HEK293 (cell line): ENCODE results near the gene ASPHD1.
A peak's percentile ranks its signal among the peaks of the same experiment; 100 is the strongest.

Source experiments
- BCL6B ChIP-seq: fragments of 450-650 bp; formaldehyde crosslinking; IDR thresholded peaks from 2 replicates; pipeline ENCODE4 v1.5.1; 2017; ENCODE audit warnings: missing biosample characterization, missing genetic modification characterization
- GLI4 ChIP-seq: fragments of 450-650 bp; formaldehyde crosslinking; IDR thresholded peaks from 2 replicates; pipeline ENCODE4 v1.5.1; 2016; ENCODE audit warnings: missing biosample characterization, missing genetic modification characterization
- KLF1 ChIP-seq: fragments of 450-650 bp; formaldehyde crosslinking; IDR thresholded peaks from 2 replicates; pipeline ENCODE4 v1.5.1; 2016; ENCODE audit warnings: missing biosample characterization, missing genetic modification characterization
- PRDM10 ChIP-seq: fragments of 450-650 bp; formaldehyde crosslinking; IDR thresholded peaks from 2 replicates; pipeline ENCODE4 v1.5.1; 2016; ENCODE audit warnings: missing biosample characterization, missing genetic modification characterization
- PRDM4 ChIP-seq: fragments of 450-650 bp; formaldehyde crosslinking; IDR thresholded peaks from 2 replicates; pipeline ENCODE4 v1.5.1; 2017; ENCODE audit warnings: missing biosample characterization, missing genetic modification characterization
- SALL2 ChIP-seq: fragments of 450-650 bp; formaldehyde crosslinking; IDR thresholded peaks from 2 replicates; pipeline ENCODE4 v1.5.0; 2017; ENCODE audit warnings: missing biosample characterization, mild to moderate bottlenecking, missing genetic modification characterization, borderline replicate concordance
- SCRT1 ChIP-seq: fragments of 450-650 bp; formaldehyde crosslinking; IDR thresholded peaks from 2 replicates; pipeline ENCODE4 v1.5.1; 2016; ENCODE audit warnings: missing biosample characterization, missing genetic modification characterization, borderline replicate concordance
- SETDB1 ChIP-seq: IDR thresholded peaks from one replicate; pipeline ENCODE4 v1.6.1; 2017; ENCODE audit warnings: mild to moderate bottlenecking, low read length, moderate library complexity, mixed read lengths; ENCODE audit not compliant: insufficient read length
- TCF7L2 ChIP-seq: IDR thresholded peaks from 2 replicates; pipeline ENCODE4 v1.6.1; 2011; ENCODE audit warnings: low read depth, mild to moderate bottlenecking, inconsistent platforms, low read length, moderate library complexity, borderline replicate concordance
- WT1 ChIP-seq: fragments of 450-650 bp; formaldehyde crosslinking; IDR thresholded peaks from 2 replicates; pipeline ENCODE4 v1.5.1; 2016; ENCODE audit warnings: missing biosample characterization, missing genetic modification characterization
- YY1 ChIP-seq: fragments of 450-650 bp; formaldehyde crosslinking; IDR thresholded peaks from 2 replicates; pipeline ENCODE4 v1.5.1; 2018; ENCODE audit warnings: missing biosample characterization, missing genetic modification characterization
- ZBTB1 ChIP-seq: fragments of 450-650 bp; formaldehyde crosslinking; IDR thresholded peaks from 2 replicates; pipeline ENCODE4 v1.5.1; 2016; ENCODE audit warnings: missing biosample characterization, missing genetic modification characterization
- ZFHX2 ChIP-seq: fragments of 450-650 bp; formaldehyde crosslinking; conservative IDR thresholded peaks from 2 replicates; pipeline ENCODE4 v1.5.1; 2016; ENCODE audit warnings: missing biosample characterization, missing genetic modification characterization
- ZNF121 ChIP-seq: fragments of 450-650 bp; formaldehyde crosslinking; IDR thresholded peaks from 2 replicates; pipeline ENCODE4 v1.5.1; 2016; ENCODE audit warnings: missing biosample characterization, missing genetic modification characterization
- ZNF155 ChIP-seq: fragments of 450-650 bp; formaldehyde crosslinking; IDR thresholded peaks from 2 replicates; pipeline ENCODE4 v1.5.1; 2016; ENCODE audit warnings: missing biosample characterization, missing genetic modification characterization
- ZNF16 ChIP-seq: fragments of 450-650 bp; formaldehyde crosslinking; IDR thresholded peaks from 2 replicates; pipeline ENCODE4 v1.5.1; 2016; ENCODE audit warnings: low read depth, missing biosample characterization, missing genetic modification characterization
- ZNF174 ChIP-seq: fragments of 450-650 bp; formaldehyde crosslinking; IDR thresholded peaks from 2 replicates; pipeline ENCODE4 v1.5.0; 2017; ENCODE audit warnings: missing biosample characterization, mild to moderate bottlenecking, missing genetic modification characterization
- ZNF248 ChIP-seq: fragments of 450-650 bp; formaldehyde crosslinking; IDR thresholded peaks from 2 replicates; pipeline ENCODE4 v1.5.1; 2017; ENCODE audit warnings: missing biosample characterization, missing genetic modification characterization
- ZNF335 ChIP-seq: fragments of 450-650 bp; formaldehyde crosslinking; conservative IDR thresholded peaks from 2 replicates; pipeline ENCODE4 v1.5.1; 2016; ENCODE audit warnings: missing biosample characterization, missing genetic modification characterization
- ZNF366 ChIP-seq: fragments of 450-650 bp; formaldehyde crosslinking; conservative IDR thresholded peaks from 2 replicates; pipeline ENCODE4 v1.5.1; 2016; ENCODE audit warnings: missing biosample characterization, missing genetic modification characterization
- ZNF664 ChIP-seq: fragments of 450-650 bp; formaldehyde crosslinking; IDR thresholded peaks from 2 replicates; pipeline ENCODE4 v1.5.1; 2016; ENCODE audit warnings: missing biosample characterization, missing genetic modification characterization
- ZNF677 ChIP-seq: fragments of 450-650 bp; IDR thresholded peaks from 2 replicates; pipeline ENCODE4 v1.5.0; 2018; ENCODE audit warnings: missing biosample characterization, mild to moderate bottlenecking, missing genetic modification characterization, moderate library complexity
- ZNF76 ChIP-seq: fragments of 450-650 bp; formaldehyde crosslinking; IDR thresholded peaks from 2 replicates; pipeline ENCODE4; 2016; ENCODE audit warnings: low read depth, missing biosample characterization, missing genetic modification characterization, borderline replicate concordance
- ZNF777 ChIP-seq: fragments of 450-650 bp; formaldehyde crosslinking; IDR thresholded peaks from 2 replicates; pipeline ENCODE4 v1.5.1; 2017; ENCODE audit warnings: missing biosample characterization, missing genetic modification characterization, borderline replicate concordance
- ZSCAN18 ChIP-seq: fragments of 450-650 bp; formaldehyde crosslinking; IDR thresholded peaks from 2 replicates; pipeline ENCODE4 v1.5.1; 2016; ENCODE audit warnings: missing biosample characterization, missing genetic modification characterization
- TF ChIP-seq, protein P1 (sequence below): sonication (generic); formaldehyde crosslinking; IDR thresholded peaks from 2 replicates; pipeline ENCODE4 v1.8.1; 2022; ENCODE audit warnings: mild to moderate bottlenecking, moderate library complexity, missing genetic modification reagents
- TF ChIP-seq, protein P2 (sequence below): fragments of 450-650 bp; formaldehyde crosslinking; IDR thresholded peaks from 2 replicates; pipeline ENCODE4 v1.5.1; 2016; ENCODE audit warnings: missing biosample characterization, missing genetic modification characterization

Gene ASPHD1

GRCh38 chr16:29862884-29863668 lies 37.2 kb upstream of the ASPHD1 start, which contains the start of gene CDIPT (continued):
- peak; percentile 100 for TF ChIP-seq PRDM10 (tag by site-specific recombination)
- TF ChIP-seq SETDB1 = peak; percentile 64
- TF ChIP-seq, protein P1, sequence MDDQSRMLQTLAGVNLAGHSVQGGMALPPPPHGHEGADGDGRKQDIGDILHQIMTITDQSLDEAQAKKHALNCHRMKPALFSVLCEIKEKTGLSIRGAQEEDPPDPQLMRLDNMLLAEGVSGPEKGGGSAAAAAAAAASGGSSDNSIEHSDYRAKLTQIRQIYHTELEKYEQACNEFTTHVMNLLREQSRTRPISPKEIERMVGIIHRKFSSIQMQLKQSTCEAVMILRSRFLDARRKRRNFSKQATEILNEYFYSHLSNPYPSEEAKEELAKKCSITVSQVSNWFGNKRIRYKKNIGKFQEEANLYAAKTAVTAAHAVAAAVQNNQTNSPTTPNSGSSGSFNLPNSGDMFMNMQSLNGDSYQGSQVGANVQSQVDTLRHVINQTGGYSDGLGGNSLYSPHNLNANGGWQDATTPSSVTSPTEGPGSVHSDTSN (CRISPR knock-in tag) = 0 out of 2 replicates have a peak, but pooled peaks have one; percentile 2
- peak; percentile 47 for TF ChIP-seq ZFHX2 (tag by site-specific recombination)
- TF ChIP-seq ZBTB1 (tag by site-specific recombination) = 0 out of 2 replicates have a peak, but pooled peaks have one; percentile 35
- no peak for TF ChIP-seq ZNF155 (tag by site-specific recombination)
- peak; percentile 80; the same call in 1 of the 2 replicates for TF ChIP-seq ZNF174 (tag by site-specific recombination)
- TF ChIP-seq YY1 (tag by site-specific recombination) = peak; percentile 67; the same call in 1 of the 2 replicates
- TF ChIP-seq SALL2 (tag by site-specific recombination) = peak; percentile 66; the same call in 1 of the 2 replicates
- no peak for TF ChIP-seq ZNF677
- TF ChIP-seq ZSCAN18 = peak; percentile 81; the same call in 1 of the 2 replicates
- TF ChIP-seq ZNF366 (tag by site-specific recombination) = peak; percentile 69
- no peak for TF ChIP-seq ZNF121
- no peak for TF ChIP-seq ZNF248
- peak; percentile 69 for TF ChIP-seq ZNF76 (tag by site-specific recombination)
- no peak for TF ChIP-seq ZNF16 (tag by site-specific recombination)
- TF ChIP-seq TCF7L2 = peak; percentile 75
- TF ChIP-seq PRDM4 = no peak; the same call in 1 of the 2 replicates
- TF ChIP-seq, protein P2, sequence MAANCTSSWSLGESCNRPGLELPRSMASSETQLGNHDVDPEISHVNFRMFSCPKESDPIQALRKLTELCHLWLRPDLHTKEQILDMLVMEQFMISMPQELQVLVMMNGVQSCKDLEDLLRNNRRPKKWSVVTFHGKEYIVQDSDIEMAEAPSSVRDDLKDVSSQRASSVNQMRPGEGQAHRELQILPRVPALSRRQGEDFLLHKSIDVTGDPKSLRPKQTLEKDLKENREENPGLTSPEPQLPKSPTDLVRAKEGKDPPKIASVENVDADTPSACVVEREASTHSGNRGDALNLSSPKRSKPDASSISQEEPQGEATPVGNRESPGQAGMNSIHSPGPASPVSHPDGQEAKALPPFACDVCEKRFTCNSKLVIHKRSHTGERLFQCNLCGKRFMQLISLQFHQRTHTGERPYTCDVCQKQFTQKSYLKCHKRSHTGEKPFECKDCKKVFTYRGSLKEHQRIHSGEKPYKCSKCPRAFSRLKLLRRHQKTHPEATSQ (tag by site-specific recombination) = peak; percentile 77; the same call in 1 of the 2 replicates
- TF ChIP-seq WT1 = peak; percentile 42; the same call in 1 of the 2 replicates
- peak; percentile 21; the same call in 1 of the 2 replicates for TF ChIP-seq SCRT1 (tag by site-specific recombination)
- no peak for TF ChIP-seq BCL6B (tag by site-specific recombination)
- TF ChIP-seq ZNF335 = peak; percentile 49
- peak; percentile 59; the same call in 1 of the 2 replicates for TF ChIP-seq KLF1 (tag by site-specific recombination)
- TF ChIP-seq GLI4 (tag by site-specific recombination) = no peak
- TF ChIP-seq ZNF664 (tag by site-specific recombination) = 0 out of 2 replicates have a peak, but pooled peaks have one; percentile 33
- TF ChIP-seq ZNF777 (tag by site-specific recombination) = peak; percentile 95
